ENCODE measurements around the gene WFDC13.

DNA sequence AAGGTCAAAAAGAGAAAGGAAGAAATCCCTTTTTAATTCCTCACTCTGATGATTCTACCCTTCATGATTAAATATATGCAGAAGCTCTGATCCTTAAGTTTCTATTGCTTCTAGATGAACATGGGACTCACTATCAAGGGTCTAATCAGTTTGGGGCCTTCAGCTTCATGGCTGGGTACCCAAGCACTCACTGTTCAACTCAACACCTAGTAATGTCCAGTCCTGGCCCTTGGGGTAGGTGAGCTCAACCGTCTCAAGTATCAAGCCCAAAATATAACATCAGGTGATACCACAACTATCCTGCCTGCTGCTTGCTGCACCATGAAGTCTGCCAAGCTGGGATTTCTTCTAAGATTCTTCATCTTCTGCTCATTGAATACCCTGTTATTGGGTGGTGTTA is 20.2 kb downstream of the WFDC13 start, which contains the start of gene SPINT4:
- TF ChIP-seq CTCF (IDR thresholded peaks at IDR 0.05) = no peak
- TF ChIP-seq POLR2AphosphoS5 (IDR thresholded peaks at IDR 0.05) = no peak

Measured in prostate gland (tissue), 2 donors.